Colonic mucosa (tissue), 4 donors: ENCODE measurements around the gene DYNC2I2. TPM values are rescaled to one million over a fixed set of nuclear protein-coding genes. Genes with fewer than 3 reads are reported as not detected.

Experiments
- DNase-seq: peaks from one replicate; pipeline ENCODE4 v3.0.0-alpha.2; 2020
- H3K27ac ChIP-seq: fragments of 200-600 bp; one replicate; pipeline ENCODE4 v1.8.0; 2021
- H3K27me3 ChIP-seq: fragments of 200-600 bp; one replicate; pipeline ENCODE4 v1.8.0; 2021
- H3K36me3 ChIP-seq: fragments of 200-600 bp; one replicate; pipeline ENCODE4 v1.8.0; 2021
- H3K4me1 ChIP-seq: fragments of 200-600 bp; one replicate; pipeline ENCODE4 v1.8.0; 2021; ENCODE audit warnings: mild to moderate bottlenecking
- H3K4me3 ChIP-seq: fragments of 200-600 bp; one replicate; pipeline ENCODE4 v1.8.0; 2021
- H3K9ac ChIP-seq, 2 donors: one replicate each; pipeline ENCODE4 v1.7.0; 2013; ENCODE audit warnings: control low read depth in 2 of 2, low read depth in 2 of 2, low read length in 2 of 2
- H3K9me3 ChIP-seq: fragments of 200-600 bp; one replicate; pipeline ENCODE4 v1.8.0; 2021
- intact Hi-C: fragments of 100-400 bp; cut with DNase I; formaldehyde crosslinking; loops from one replicate; pipeline ENCODE4 v1.14.1; 2022
- total RNA-seq, 2 donors: library from RNA; stranded (reverse); fragmentation: NEBNext Ultra II Directional in 1 of 2; extraction: Animal tissue kit (Norgen Biotek cat#: 25700) in 1 of 2; gene quantifications; one replicate each; pipeline ENCODE4 v1.2.1, GENCODE V29; 2021
- TF ChIP-seq, protein P1 (sequence below): fragments of 200-600 bp; IDR thresholded peaks from one replicate; pipeline ENCODE4 v1.8.0; 2022; ENCODE audit warnings: antibody characterized with exemption, mild to moderate bottlenecking
- donor health status: healthy.
- donor health status: DM: no; HTN: no; CAD: no.
- donor health status: DM: no; HTN: no; CAD: no.

The DYNC2I2 gene
- total RNA-seq, 2 donors from 2014 or later, result 39.7 to 152 TPM

- Histone ChIP-seq H3K4me3 (no peak overlapping the region), H3K9me3 (no peaks in the 10 kb centered on the region), H3K27ac (no peak overlapping the region), H3K9ac (no peak overlapping the region), H3K4me1 (no peaks in the 10 kb centered on the region), H3K36me3 (no peaks in the 10 kb centered on the region), H3K27me3 (no peaks in the 10 kb centered on the region)
- intact Hi-C loops, result no loop called here
- DNase-seq, result no peak
- TF ChIP-seq, protein P1, sequence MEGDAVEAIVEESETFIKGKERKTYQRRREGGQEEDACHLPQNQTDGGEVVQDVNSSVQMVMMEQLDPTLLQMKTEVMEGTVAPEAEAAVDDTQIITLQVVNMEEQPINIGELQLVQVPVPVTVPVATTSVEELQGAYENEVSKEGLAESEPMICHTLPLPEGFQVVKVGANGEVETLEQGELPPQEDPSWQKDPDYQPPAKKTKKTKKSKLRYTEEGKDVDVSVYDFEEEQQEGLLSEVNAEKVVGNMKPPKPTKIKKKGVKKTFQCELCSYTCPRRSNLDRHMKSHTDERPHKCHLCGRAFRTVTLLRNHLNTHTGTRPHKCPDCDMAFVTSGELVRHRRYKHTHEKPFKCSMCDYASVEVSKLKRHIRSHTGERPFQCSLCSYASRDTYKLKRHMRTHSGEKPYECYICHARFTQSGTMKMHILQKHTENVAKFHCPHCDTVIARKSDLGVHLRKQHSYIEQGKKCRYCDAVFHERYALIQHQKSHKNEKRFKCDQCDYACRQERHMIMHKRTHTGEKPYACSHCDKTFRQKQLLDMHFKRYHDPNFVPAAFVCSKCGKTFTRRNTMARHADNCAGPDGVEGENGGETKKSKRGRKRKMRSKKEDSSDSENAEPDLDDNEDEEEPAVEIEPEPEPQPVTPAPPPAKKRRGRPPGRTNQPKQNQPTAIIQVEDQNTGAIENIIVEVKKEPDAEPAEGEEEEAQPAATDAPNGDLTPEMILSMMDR, result no peak
Observed at GRCh38 chr9:128643519-128644300, 12.9 kb downstream of the DYNC2I2 start.

DNA sequence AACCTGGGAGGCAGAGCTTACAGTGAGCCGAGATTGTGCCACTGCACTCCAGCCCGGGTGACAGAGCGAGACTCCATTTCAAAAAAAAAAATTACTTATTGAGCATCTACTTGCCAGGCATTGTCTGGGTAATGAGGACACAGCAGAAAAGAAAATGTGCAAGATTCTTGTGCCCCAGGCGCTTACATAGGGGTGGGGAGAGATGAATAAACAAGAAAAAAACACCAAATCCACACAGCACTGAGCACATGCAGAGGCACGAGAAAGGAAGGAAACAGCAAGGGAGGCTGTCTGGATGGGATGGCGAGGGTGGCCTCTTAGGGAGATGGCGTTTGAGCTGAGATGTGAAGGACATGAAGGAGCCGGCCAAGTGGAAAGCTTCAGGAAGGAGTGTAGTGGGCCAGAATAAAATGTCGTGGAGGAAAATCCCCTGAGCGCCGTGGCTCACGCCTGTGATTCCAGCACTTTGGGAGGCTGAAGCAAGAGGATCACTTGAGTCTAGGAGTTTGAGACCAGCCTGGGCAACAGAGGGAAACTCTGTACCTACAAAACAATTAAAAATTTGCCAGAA lies 13.9 kb downstream of the DYNC2I2 start:
- H3K36me3 ChIP-seq, result no peaks in the 10 kb centered on the region
- no peaks in the 10 kb centered on the region for H3K27me3 ChIP-seq
- DNase-seq, result no peak
- intact Hi-C loops, result no loop called here
- TF ChIP-seq, protein P1, result no peak
- H3K9ac ChIP-seq, result no peak overlapping the region
- H3K4me1 ChIP-seq, result no peaks in the 10 kb centered on the region
- no peak overlapping the region for H3K27ac ChIP-seq
- no peaks in the 10 kb centered on the region for H3K9me3 ChIP-seq
- H3K4me3 ChIP-seq, result no peak overlapping the region

DNA sequence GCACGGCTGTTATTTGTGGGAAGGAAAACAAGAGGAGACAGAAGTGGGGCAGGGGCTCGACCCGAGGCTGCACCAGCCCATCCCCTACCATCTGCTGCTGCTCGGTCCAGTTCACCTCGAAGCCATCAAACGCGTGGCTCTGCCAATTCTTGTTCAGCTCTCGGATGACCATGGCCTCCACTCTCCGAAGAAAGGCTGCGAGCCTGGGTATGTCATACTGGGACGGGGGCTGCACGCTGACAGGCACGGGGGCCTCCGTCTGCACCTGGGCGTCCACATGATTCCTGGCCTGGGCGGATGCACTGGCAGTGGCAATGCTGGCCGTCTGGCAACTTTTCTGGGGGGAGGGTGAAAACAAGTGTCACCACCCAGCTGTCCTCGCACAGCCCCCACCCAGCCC lies 16.0 kb downstream of the DYNC2I2 start:
- H3K4me1 ChIP-seq, result no peaks in the 10 kb centered on the region
- no peaks in the 10 kb centered on the region for H3K27me3 ChIP-seq
- no peaks in the 10 kb centered on the region for H3K9me3 ChIP-seq
- no peak overlapping the region for H3K9ac ChIP-seq
- H3K27ac ChIP-seq, result no peak overlapping the region
- intact Hi-C loops, result no loop called here
- H3K36me3 ChIP-seq, result no peaks in the 10 kb centered on the region
- TF ChIP-seq, protein P1, result no peak
- no peak overlapping the region for H3K4me3 ChIP-seq
- no peak for DNase-seq

GRCh38 chr9:128638580-128638979 lies 18.1 kb downstream of the DYNC2I2 start:
- Histone ChIP-seq H3K4me1 (peaks cover 7% of the 10 kb centered on the region), H3K27ac (no peak overlapping the region), H3K9me3 (no peaks in the 10 kb centered on the region), H3K9ac (no peak overlapping the region), H3K4me3 (no peak overlapping the region), H3K27me3 (no peaks in the 10 kb centered on the region), H3K36me3 (peaks cover 8% of the 10 kb centered on the region)
- TF ChIP-seq, protein P1, result no peak
- DNase-seq, result no peak
- intact Hi-C loops, result no loop called here

- H3K27me3 ChIP-seq, result no peaks in the 10 kb centered on the region
- TF ChIP-seq, protein P1, result no peak
- no peaks in the 10 kb centered on the region for H3K9me3 ChIP-seq
- peaks cover 11% of the 10 kb centered on the region for H3K36me3 ChIP-seq
- no peak overlapping the region for H3K9ac ChIP-seq
- DNase-seq, result no peak
- intact Hi-C loops, result no loop called here
- H3K4me1 ChIP-seq, result peaks cover 7% of the 10 kb centered on the region
- H3K27ac ChIP-seq, result no peak overlapping the region
- H3K4me3 ChIP-seq, result no peak overlapping the region
Observed at GRCh38 chr9:128637656-128638055, 19.0 kb downstream of the DYNC2I2 start.
